Effector CD8-positive, alpha-beta T cell (primary cell): ENCODE results near the gene CHKB.
A peak's percentile ranks its signal among the peaks of the same experiment; 100 is the strongest.

Experiments used
- DNase-seq: peaks from one replicate; lab custom pipeline; 2025; lab: John Stamatoyannopoulos, UW

CHKB gene

GRCh38 chr22:50599816-50600455 is 17.3 kb upstream of the CHKB start:
- peak; percentile 48 for DNase-seq

- no peak for DNase-seq
Observed at GRCh38 chr22:50597097-50597496, 14.4 kb upstream of the CHKB start.

GRCh38 chr22:50595189-50595588 is 12.5 kb upstream of the CHKB start:
- no peak for DNase-seq

- no peak for DNase-seq
Observed at GRCh38 chr22:50587407-50587806, 4.8 kb upstream of the CHKB start.

GRCh38 chr22:50586416-50586815 is 3.8 kb upstream of the CHKB start:
- no peak for DNase-seq

GRCh38 chr22:50585781-50586180 is 3.1 kb upstream of the CHKB start:
- DNase-seq, result no peak

- no peak for DNase-seq
Observed at GRCh38 chr22:50585238-50585637, 2.6 kb upstream of the CHKB start.

- no peak for DNase-seq
Observed at GRCh38 chr22:50584106-50585096, 1.8 kb upstream of the CHKB start.

- DNase-seq, result no peak
Observed at GRCh38 chr22:50583294-50583861, 729 bp upstream of the CHKB start.

GRCh38 chr22:50581950-50582492 is 628 bp downstream of the CHKB start:
- no peak for DNase-seq

GRCh38 chr22:50581031-50581949 is 1.4 kb downstream of the CHKB start:
- no peak for DNase-seq

GRCh38 chr22:50579752-50580151 is 2.9 kb downstream of the CHKB start:
- no peak for DNase-seq

- DNase-seq, result no peak
Observed at GRCh38 chr22:50578776-50579310, 3.8 kb downstream of the CHKB start.

GRCh38 chr22:50577987-50578775 is 4.5 kb downstream of the CHKB start, which contains the start of gene CPT1B:
Gene CPT1B, minus strand, starts transcription at chr22:50578427. Its CDS starts 512 bp downstream, at chr22:50577915.
- DNase-seq, result no peak

GRCh38 chr22:50577697-50577986 is 5.0 kb downstream of the CHKB start:
- DNase-seq, result no peak

GRCh38 chr22:50576806-50577696 is 5.6 kb downstream of the CHKB start:
- no peak for DNase-seq

GRCh38 chr22:50576070-50576469 is 6.6 kb downstream of the CHKB start:
- DNase-seq, result no peak

- DNase-seq, result no peak
Observed at GRCh38 chr22:50575426-50575941, 7.2 kb downstream of the CHKB start.

GRCh38 chr22:50574383-50574755 is 8.3 kb downstream of the CHKB start:
- DNase-seq, result no peak
